Medulla oblongata (tissue), 1 donor: ENCODE measurements around the gene CFAP97D2.

Experiments used
- DNase-seq: peaks from one replicate; pipeline ENCODE4 v3.0.0-alpha.2; 2015; ENCODE audit errors: extremely low spot score

The CFAP97D2 gene

DNA sequence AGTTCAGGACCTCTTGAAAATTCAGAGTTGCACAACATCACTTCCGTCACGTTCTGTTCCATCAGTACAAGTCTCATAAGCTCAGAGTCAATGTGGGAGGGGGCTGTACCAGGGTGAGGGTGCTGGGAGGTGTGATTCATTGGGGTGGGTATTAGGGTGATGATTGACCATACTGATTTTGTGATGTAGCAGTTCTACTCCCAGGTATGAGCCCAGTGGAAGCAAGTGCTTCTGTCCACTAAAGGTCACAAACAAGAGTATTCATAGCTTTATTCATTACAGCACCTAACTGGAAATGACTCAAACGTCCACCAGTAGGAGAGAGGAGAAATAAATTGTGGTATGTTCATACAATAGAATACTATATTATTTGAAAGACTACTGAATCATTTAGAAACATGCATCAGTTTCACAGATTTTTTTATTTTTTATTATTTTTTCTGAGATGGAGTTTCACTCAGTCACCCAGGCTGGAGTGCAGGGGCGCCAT lies 90.3 kb downstream of the CFAP97D2 start:
- DNase-seq = no peak
